ENCODE results near the gene PDE10A.

PDE10A gene

DNA sequence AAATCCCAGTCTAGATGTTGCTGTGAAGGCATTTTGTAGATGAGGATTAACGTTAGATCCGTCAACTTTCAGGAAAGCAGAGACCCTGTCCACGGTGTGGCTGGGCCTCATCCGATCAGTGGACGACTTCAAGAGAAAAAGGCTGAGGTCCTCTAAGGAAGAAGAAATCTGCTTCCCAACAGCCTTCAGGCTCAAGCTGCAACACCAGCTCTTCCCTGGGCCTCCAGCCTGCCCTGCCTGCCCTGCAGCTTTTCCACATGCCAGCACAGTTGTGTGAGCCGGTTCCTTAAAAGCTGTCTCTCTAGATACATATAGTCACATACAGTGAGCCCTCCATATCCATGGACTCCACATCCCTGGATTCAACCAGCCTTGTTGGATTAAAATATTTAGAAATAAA, 14.1 kb upstream of the PDE10A start:
- DNase-seq: no peak

DNA sequence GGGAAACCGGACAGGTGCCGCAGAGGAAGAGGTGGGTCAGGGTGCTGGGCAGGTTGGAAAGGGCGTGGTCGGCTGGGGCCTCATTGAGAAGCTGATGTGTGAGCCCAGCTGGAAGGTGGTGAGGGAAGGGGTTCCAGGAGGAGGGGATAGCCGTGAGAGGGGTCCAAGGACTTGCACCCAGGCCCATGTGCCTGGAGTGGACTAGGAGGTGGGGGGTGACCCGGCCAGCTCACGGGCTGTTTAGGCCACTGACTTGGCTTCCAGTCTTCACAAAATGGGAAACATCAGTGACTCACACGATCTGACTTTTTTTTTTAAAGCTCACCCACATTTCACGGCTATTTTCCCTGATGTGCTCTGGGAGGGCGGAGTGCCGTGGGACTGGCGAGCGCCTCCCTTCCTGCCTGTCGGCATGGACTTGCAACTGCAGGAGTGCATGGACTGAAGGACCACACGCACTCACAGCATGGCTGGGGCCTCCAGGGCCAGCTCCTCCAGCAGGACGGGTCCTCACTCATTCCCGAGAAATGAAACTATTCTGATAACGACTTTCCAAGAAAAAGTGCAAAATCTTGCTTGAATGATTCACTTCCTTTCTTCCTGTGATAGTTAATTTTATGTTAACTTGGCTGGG, 13.5 kb upstream of the PDE10A start:
- DNase-seq: no peak

DNA sequence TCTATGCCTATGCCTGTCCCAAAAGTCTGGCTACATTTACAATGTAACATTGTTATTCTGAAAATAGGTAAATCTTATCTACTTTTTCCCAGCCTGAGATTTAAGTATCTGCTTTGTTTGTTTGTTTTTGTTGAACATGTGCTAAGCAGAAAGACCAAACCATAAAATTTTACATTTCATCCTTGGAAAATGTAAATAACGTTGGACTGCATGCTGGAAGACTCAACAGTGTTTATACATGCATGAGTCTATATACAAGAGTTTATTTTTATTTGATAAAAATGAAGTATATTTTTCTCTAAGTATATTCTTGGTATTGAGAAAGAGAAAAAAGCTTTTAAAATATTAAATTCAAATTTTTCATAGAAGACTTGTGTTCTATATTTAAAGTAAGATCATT, 12.1 kb upstream of the PDE10A start:
- no peak for DNase-seq

DNA sequence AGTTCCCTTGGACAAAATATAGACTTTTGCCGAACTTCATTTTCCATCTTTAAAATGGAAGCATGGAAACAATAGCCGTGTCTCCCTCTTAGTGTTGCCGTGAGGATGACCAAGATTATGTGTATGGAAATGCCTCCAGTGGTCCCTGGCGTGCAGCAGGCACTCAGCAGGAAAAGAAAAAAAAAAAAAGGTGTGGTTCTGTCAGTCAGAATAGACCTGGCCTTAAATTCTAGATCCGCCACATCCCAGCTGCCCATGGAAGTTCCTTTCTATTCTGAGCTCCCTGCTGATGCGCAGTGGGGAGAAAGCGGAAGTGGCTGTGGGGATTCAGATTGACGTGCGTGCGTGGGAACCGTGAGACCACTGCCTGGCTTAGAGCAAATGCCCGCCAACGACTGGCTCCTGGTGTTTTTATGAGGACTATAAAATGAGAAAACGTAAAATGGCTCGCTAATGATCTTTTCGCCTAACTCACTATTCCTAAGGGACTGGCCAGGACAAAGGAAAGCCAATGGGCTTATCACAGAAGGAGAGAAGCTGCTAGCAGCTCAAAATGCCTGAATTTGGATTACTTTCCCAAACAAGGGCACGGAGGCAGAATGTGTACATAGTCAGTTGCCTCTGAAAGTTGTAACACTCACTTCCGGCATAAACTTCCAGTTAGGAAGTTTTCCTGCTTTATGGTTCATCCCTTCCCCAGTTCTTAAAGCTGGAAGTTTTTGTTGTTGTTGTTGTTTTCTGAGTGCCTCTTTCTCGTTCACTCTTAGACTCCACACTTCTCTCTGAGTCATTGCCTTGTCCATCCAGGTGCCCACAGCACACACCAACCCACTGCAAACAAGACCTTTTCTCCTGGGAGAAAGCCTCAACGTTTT, 11.4 kb upstream of the PDE10A start:
- DNase-seq: no peak

DNA sequence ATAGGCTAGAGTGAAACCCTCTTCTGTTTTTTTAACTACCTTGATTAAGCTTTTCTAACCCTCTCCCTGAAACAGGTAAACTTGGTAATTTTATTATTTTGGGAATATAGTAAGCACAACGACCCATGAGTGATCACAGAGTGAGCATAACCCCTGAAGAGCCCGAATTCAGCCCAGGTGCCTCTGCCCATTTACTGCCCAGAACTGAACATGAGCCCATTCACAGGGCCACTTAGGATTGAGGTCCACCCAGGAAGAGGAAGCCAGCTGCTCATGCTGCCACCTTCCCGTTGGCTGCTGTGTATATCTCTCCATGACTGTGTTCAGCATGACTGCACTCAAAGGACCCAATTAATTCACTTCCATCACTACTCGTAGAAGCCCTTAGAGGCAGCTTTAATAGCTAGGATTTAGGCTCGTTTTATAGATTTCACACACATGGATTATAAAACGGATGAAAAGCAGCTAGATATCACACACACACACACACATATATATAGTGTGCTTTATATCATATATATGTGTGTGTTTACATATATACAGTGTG, 8.3 kb upstream of the PDE10A start:
- peak; percentile 72 for DNase-seq

DNA sequence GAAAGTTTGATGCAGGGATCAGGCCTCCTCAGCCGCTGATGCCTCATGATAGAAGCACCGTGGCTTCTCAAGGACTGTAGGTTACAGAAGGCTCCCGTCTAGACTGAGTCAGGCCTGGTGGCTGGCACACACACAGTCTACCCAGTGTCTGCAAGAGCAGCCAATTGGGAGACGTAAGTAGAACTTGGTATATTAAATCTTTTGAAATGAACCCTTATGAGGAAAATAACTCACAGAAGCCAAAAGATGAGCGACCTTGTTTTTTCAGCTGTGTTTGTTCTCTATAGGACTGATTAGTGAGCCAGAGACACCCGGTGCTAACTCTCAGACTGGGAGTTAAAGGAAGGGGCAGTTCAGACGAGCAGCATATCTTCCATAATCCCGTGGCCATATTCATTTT, 5.9 kb upstream of the PDE10A start:
- no peak for DNase-seq

DNA sequence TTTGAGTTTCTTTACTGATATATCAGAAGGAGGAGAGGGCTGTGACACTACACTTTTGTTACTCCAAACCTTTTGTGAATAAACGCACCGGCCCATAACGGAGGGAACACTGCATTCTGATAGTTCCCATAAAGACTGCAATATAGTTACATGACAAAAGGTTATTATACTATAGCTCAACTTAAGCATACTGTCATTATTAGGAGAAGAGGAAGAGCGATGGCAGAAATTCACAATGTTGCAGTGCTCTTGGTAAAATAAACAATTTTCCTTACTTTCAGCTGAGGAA, 2.3 kb upstream of the PDE10A start:
- no peak for DNase-seq

DNA sequence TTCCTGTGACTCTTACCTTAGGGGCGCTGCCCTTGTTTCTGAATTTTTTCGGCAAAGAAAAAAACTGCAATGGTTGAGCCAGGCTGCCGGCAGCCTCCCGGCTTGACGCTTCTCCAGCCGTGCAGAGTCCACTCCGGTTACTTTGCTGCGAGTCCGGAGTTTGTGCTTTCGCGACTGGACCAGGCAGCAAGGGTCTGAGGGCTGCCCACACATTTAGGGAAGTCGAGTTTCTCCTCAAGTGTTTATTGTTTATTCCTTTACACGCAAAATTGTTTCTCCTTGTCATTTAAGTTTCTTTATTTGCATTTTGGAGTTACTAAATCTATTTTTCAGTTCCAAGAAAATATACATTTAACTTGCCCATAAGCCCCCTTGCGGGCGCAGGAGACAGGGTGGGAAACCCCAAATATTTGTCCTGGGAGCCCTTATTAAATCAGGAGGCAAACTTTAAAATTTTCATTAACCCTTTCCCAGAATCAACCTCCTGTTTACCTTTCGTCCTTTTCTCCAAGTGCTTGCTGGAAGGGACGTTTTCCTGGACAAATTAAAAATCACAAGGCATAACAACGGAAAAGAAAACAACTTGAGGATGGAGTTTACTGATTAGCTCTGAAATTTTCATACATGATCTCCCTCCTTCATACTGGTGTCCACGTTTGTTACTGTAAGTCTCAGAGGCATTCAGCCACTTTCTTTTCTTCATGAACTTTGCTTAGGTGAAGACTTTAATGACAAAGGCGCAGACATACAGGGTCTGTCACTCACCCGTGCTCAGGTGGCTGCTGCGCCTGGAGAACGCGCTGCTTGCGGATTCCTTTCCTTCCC, 1.7 kb upstream of the PDE10A start:
- no peak for DNase-seq

DNA sequence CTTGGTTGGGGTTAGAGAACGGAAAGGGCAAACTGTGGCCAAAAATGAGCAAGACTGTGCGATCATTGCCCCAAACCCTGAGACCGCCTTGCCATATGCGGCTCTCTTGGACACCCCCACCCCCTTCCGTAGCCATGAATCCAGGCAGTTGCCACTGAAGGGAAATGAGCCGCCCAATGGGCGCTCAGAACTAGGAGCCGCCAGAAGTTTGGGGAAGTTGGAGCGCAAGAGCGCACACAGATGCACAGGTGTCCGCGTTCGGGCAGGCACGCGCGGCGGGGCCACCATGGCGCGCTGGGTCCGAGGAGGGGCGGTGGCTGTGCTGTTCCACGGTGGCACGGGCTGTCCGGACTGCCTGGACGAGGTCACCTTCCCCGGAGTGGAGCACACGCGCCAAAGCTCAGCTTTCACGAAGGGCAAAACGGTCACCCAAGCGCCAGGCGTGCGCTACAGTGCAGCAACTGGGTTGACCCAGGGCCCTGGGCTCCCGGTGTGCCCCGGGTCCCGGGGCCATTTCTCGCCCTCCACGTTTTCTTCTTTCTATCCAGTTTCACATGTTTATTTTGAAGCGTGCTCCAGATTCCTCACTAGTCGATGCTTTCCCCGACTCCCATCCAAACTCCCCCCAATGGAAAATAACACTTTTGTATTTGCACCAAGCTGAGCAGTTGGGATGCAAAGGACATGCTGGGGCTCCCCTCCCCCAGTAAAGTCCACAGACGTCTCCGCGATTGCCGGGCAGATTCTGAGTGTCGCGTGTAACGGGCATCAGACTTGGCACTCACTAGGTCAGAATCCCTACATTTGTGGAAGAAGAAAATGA, 906 bp upstream of the PDE10A start:
- DNase-seq: no peak

DNA sequence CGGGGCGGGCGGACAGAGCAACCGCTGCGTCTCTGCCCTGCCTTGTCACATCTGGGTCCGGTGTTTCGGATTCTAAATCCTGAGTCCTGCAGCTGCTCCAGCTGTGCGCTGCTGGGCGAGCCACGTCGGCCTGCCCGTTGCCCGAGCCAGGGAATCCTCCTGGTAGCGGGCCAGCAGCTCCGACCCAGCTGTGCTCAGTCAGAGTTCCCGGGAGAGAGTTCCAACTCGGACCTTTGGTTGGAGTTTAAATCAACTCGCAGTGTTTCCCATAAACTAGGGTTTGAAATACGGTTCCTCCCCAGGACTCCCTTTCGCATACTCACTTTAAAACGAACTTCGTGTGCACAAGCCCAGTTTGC, 315 bp upstream of the PDE10A start:
- no peak for DNase-seq

DNA sequence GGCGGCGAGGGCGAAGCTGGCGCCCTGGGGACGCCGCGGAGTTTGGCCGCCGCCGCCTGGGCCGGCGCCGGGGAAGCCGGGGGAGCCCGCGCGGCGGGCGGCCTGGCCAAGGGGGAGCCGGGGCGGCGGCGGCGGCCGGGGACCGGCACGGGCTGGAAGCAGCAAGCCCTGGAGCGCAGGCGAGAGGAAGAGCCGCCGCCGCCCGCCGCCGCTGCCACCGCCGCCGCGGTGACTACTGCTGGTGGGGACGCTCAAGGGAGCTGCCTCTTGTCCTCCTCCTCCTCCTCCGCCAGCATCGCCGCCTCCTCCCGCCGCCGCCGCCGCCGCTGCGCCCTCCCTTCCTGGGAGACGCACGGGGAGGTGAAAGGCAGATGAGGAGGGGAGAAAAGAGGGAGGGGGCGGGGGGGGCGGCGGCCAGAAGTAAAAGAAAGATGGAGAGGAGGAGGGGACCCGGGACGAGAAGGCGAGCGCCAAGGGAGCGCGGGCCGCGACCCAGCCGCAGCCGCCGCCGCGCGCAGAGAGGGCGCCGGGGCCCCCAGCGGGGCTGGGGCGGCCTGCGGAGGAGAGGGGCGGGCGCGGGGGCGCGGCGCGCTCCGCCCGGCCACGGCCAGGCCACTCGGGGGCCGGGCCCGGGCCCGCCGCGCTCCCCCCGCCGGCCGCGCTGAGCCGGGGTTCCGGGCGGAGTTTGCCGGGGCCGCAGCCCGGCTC, 846 bp downstream of the PDE10A start:
- DNase-seq: no peak

DNA sequence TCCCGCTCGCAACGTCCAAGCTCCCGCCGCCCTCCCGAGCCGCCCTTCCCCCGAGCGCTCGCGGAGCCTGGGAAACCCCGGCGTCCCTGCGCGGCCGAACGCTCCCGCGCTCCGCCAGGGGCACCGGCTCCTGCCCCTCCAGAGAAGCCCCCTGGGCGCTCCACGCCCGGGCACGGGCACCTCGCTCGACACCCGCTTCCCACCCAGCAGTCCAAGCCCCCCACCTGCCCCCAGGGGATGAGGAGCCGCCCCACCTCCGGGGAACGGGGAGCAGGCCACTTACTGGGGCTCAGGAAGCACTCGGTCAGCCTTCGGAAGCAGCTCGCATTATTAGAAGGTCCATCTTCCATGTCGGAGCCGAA, 1.4 kb downstream of the PDE10A start:
- DNase-seq: no peak

DNA sequence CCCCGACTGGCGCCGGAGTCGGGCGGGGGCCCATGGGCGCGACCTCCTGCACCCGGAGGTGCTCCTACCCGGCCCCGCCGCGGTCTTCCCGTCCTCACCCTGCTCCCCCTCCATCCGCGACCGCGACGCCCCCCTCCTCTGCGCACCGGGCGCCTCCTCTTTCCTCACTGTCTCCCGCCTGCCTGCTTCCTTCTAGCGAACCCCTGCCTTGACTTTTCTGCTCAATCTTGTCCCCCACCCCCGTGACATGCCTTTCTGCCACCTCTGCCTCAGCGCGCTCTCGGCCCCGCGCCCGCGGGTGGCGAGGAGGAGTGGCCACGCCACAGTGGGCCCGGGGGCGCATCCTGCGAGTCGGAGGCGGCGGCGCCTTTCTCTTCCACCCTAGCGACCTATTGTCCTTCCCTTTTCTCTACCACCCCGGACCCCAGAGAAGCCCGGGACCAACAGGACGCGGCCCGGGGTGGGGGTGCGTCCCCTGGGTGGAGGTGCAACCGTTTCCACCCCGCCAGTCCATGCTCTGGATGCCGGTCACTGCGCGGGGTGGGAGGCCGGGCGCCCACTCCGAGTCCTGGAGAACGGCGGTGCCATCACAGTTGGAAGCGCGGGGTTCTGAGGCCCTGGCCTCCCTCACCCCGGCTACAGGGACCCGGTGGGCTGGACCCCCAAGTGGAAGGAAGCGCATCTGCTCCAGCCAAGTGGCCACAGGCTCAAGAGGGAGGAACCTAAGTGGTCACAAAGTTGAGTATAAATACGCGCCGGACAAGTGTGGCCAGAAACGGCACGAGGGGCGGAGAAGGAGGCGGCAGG, 2.0 kb downstream of the PDE10A start:
- no peak for DNase-seq

DNA sequence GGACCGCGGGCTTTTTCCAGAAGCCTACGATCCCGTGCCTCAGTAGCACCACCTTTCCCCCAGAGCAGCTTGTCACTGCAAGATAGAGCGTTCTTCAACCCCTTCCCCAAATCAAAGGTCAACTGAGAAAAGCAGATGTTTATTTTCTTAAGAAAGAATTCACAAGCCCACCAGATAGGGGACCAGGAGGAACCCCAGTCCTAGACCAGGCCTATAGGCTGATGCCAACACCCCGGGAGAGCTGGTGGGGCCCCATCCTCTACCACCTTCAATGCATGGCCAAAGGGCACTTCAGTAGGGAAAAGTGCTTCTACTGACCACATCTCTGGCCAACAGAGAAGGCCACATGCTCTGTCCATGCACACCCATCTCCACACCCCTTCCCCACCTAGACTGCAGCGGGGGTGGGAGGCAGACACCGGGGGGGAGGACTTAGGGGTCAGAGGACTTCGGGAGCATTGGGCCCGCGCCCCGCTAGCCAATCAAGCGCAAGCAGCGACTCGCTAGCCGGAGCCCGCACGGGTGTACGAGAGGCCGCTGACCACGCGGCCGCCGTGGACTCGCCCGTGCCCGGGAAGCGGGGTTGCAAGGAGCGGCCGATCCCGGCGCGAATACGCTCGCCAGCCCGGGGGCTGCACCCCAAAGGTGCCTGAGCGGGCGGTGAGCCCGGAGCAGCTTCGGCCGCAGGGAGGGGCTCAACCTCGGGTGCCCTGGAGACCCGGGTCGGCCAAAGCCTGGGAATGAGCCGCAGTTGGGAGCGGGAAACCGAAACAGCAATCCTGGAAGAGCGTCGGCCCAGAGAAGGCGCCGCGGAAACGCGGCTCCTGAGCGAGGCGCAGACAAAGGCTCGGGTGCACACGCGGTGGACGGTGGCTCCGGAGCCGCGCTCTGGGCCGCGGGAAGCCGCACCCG, 2.8 kb downstream of the PDE10A start:
- DNase-seq: peak; percentile 28

DNA sequence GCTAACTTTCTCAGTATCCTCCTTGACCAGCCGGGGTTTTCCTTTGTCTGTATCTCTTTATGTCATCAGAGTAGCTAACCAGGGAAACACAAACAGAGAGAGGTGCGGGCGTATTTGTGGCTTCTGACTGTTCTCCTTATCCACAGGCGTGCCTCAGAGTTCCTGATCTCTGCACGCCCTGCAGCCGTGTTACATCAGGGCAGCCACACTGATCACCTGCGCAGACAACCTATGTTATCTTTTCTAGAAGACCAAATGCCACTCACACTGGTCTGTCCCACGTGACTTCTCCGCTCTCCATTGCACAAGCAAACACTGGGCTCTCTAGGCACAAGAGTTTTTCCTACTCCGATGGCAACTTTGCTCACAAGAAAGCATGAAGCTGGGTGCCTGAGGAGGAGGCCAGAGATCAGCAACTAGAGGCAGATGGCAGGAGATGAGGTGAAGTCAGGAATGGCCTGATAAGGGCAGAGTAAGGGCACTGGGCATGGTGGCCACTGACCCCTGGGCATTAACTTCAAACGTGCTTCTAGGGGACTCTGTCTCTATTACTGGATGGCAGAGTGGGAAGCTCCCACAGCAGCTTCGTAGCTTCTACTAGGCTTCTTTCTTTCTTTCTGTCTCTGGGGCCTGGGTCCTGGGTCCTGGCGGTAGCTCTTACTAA, 4.5 kb downstream of the PDE10A start:
- peak; percentile 20 for DNase-seq

DNA sequence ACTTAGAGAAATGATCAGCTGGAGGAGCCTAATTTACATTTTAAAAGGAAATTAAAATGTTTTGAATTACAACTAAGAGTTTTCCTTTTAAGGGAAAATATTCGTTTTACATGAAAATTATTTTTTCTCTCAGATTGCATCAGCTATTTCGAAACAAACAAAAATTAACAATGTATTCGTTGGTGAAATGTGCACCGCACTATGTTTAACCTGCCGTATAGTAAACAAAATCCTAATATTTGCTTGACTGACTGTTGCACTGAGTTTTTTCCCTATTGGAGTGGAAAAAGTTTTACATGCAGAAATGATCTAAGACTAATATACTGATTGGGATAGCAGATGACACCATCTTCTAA, 5.7 kb downstream of the PDE10A start:
- DNase-seq: no peak

DNA sequence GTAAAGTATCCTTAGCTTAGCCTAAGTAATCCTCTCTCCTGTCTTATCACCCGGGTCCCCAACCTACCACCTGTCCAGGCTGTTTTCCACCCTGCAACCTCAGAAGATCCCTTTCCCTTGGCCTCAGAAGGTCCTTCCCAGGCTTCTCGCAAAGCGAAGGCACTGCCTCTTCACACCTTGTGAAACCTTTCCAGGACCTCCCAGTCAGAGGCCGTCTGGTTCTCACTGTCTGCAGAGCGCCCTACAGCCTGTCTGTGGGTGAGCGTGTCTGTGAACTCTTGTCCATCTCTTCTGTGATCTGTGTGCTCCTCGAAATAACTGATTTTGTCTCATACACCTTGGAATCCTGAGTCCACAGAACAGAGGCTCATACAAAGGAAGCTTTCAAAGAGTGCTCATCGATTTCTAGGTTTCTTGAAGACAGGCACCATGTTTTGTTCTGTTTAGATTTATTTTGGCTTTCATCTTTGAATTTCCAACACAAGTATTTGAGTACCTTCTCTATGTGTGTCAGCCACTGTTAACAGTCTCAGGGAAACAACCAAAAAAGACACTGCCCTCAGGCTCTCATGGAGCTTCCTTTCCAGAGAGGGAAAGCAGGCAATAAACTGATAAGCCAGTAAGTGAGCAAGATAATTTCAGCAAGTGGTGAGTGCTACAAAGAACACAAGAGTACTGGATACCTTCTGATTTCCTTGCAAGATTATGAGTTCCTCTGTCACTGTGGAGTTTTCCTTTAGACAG, 6.3 kb downstream of the PDE10A start:
- DNase-seq: no peak

DNA sequence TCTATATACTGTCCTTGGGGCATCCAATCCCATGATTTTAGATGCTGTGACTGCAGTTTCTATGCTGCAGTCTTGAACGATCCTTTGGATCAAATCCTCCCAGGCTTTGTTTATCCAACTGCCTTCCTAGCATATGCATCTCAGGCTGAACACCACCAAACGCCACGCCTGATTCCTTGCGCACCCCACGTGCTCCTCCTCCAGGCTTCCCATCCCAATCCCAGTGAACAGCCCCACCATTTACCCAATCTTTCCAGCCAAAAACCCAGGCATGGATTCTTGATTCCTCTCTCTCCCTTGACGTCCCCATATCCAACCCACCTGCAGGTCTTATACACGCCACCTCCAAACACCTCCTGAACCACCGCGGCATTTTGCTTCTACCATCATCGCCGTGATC, 7.8 kb downstream of the PDE10A start:
- DNase-seq: no peak

DNA sequence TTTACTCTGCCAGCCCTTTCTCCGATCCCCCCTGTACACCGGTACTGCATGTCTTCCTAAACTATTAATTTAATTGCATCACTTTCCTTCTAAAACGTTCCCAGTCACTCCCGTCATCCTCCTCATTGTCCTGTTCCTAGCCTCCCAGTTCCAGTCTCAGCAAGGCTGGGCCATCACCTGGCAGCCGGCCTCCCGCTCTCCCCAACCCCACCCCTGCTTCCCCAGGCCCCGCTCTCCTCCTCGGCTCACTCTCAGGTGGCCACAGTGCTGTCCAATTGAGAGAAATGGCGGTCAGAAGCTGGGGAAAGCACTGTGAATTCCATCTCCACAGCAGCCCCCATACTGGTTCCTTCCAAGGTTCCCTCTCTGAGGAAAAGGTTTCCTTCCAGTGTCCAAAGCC, 8.9 kb downstream of the PDE10A start:
- no peak for DNase-seq
